CD4-positive, alpha-beta T cell (primary cell): Measurements from ENCODE around the gene WWC2. TPM values are rescaled to one million over a fixed set of nuclear protein-coding genes. Genes with fewer than 3 reads are reported as not detected.
A peak's percentile ranks its signal among the peaks of the same experiment; 100 is the strongest.

Experiments used
- ATAC-seq: fragments of 200-7000 bp; cut with Tn5 transposase; one replicate; pipeline ENCODE4 v1.10.0; 2022; ENCODE audit warnings: mild to moderate bottlenecking; ENCODE audit not compliant: poor library complexity
- CTCF ChIA-PET: fragments of 350-600 bp; sonication (Branson Sonifier 250); formaldehyde crosslinking; loops from one replicate; lab custom pipeline; 2021; ENCODE audit warnings: antibody characterized with exemption, inconsistent platforms; lab: Charles Lee
- POLR2A ChIA-PET: fragments of 350-600 bp; sonication (Branson Sonifier 250); formaldehyde crosslinking; loops from one replicate; lab custom pipeline; 2021; ENCODE audit warnings: antibody characterized with exemption, inconsistent platforms; lab: Charles Lee
- DNase-seq, 14 experiments: peaks; one replicate each; pipeline ENCODE4 v3.0.0-alpha.2; 2013 to 2020; ENCODE audit warnings: mixed read lengths in 2 of 14
- H3K27ac ChIP-seq, 2 donors: one replicate each; pipeline versions ENCODE4 v1.5.1 to v1.7.0; 2013; ENCODE audit warnings: low read length in 2 of 2, low read depth in 1 of 2, mild to moderate bottlenecking in 1 of 2
- H3K27me3 ChIP-seq, 2 experiments: 1 replicate in 1 of 2; 2 replicates in 1 of 2; pipeline versions ENCODE4 v1.6.1 to v1.7.0; 2013; ENCODE audit warnings: low read length in 2 of 2, control low read depth in 1 of 2, mild to moderate bottlenecking in 1 of 2, moderate library complexity in 1 of 2; ENCODE audit not compliant: insufficient read depth in 2 of 2, control insufficient read depth in 1 of 2
- H3K36me3 ChIP-seq: one replicate; pipeline ENCODE4 v1.6.1; 2013; ENCODE audit warnings: low read length, control low read depth; ENCODE audit not compliant: insufficient read depth
- H3K4me1 ChIP-seq: one replicate; pipeline ENCODE4 v1.6.1; 2013; ENCODE audit warnings: low read length, control low read depth; ENCODE audit not compliant: insufficient read depth
- H3K4me3 ChIP-seq: one replicate; pipeline ENCODE4 v1.5.1; 2013; ENCODE audit warnings: mild to moderate bottlenecking, low read length, moderate library complexity
- H3K9me3 ChIP-seq, 2 experiments: 1 replicate in 1 of 2; 2 replicates in 1 of 2; pipeline versions ENCODE4 v1.6.1 to v1.7.0; 2013; ENCODE audit warnings: low read length in 2 of 2, mild to moderate bottlenecking in 2 of 2, control low read depth in 1 of 2, moderate library complexity in 1 of 2; ENCODE audit not compliant: control insufficient read depth in 1 of 2, insufficient read depth in 1 of 2
- H3K27ac Mint-ChIP-seq: one replicate; pipeline ENCODE4 v1.8.0; 2020; ENCODE audit warnings: mixed read lengths
- H3K27me3 Mint-ChIP-seq: one replicate; pipeline ENCODE4 v1.8.0; 2021; ENCODE audit warnings: mixed read lengths
- H3K36me3 Mint-ChIP-seq: one replicate; pipeline ENCODE4 v1.8.0; 2021; ENCODE audit warnings: low read depth, mixed read lengths
- H3K4me1 Mint-ChIP-seq: one replicate; pipeline ENCODE4 v1.8.0; 2021; ENCODE audit warnings: low read depth, mixed read lengths
- H3K4me3 Mint-ChIP-seq: one replicate; pipeline ENCODE4 v1.8.0; 2020; ENCODE audit warnings: mild to moderate bottlenecking, mixed read lengths
- H3K9me3 Mint-ChIP-seq: one replicate; pipeline ENCODE4 v1.8.0; 2020; ENCODE audit warnings: mixed read lengths
- intact Hi-C, 2 experiments: fragments of 100-400 bp; cut with DNase I in 1 of 2; cut with micrococcal nuclease in 1 of 2; formaldehyde crosslinking; loops; one replicate each; pipeline versions ENCODE4 v1.15.1 to v1.9.0; 2023 to 2025; cut with DNase I, micrococcal nuclease
- total RNA-seq, 174 experiments: library from RNA in 2 of 174; stranded (reverse) in 2 of 174; gene quantifications; one replicate each; pipeline ENCODE4 v1.2.3 and lab custom pipeline; 2021 to 2026
- TF ChIP-seq, protein P1 (sequence below): fragments of 200-600 bp; IDR thresholded peaks from one replicate; pipeline ENCODE4 v1.8.0; 2022; ENCODE audit warnings: antibody characterized with exemption, mild to moderate bottlenecking

Gene WWC2
- total RNA-seq, 2 experiments from 2014 or later = 4.1 to 4.9 TPM

GRCh38 chr4:183260491-183261151, 161.6 kb downstream of the WWC2 start:
- intact Hi-C loops = loop anchor here (1.0 to 5.0 kb wide), 2 partner anchors 322 to 783 kb away; no protein-coding TSS in a partner anchor
- H3K27ac Mint-ChIP-seq = no peak overlapping the region
- H3K4me3 Mint-ChIP-seq = no peak overlapping the region
- no peaks in the 10 kb centered on the region for H3K9me3 ChIP-seq
- H3K27ac ChIP-seq = no peak overlapping the region
- TF ChIP-seq, protein P1, sequence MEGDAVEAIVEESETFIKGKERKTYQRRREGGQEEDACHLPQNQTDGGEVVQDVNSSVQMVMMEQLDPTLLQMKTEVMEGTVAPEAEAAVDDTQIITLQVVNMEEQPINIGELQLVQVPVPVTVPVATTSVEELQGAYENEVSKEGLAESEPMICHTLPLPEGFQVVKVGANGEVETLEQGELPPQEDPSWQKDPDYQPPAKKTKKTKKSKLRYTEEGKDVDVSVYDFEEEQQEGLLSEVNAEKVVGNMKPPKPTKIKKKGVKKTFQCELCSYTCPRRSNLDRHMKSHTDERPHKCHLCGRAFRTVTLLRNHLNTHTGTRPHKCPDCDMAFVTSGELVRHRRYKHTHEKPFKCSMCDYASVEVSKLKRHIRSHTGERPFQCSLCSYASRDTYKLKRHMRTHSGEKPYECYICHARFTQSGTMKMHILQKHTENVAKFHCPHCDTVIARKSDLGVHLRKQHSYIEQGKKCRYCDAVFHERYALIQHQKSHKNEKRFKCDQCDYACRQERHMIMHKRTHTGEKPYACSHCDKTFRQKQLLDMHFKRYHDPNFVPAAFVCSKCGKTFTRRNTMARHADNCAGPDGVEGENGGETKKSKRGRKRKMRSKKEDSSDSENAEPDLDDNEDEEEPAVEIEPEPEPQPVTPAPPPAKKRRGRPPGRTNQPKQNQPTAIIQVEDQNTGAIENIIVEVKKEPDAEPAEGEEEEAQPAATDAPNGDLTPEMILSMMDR = no peak
- peaks cover 6% of the 10 kb centered on the region for H3K4me1 ChIP-seq
- no peaks in the 10 kb centered on the region for H3K27me3 ChIP-seq
- peaks cover 5% of the 10 kb centered on the region for H3K27me3 Mint-ChIP-seq
- peaks cover 8% of the 10 kb centered on the region for H3K4me1 Mint-ChIP-seq
- ATAC-seq = no peak
- no peak for DNase-seq
- no peaks in the 10 kb centered on the region for H3K36me3 ChIP-seq
- no peaks in the 10 kb centered on the region for H3K36me3 Mint-ChIP-seq
- ChIA-PET CTCF (interaction anchor here (0.6 to 3.0 kb wide), 3 partner anchors 157 to 187 kb away, joined by 3 to 24 read pairs (median 3); no protein-coding TSS in a partner anchor), POLR2A (no interaction called here)
- H3K4me3 ChIP-seq = no peak overlapping the region
- H3K9me3 Mint-ChIP-seq = no peaks in the 10 kb centered on the region

DNA sequence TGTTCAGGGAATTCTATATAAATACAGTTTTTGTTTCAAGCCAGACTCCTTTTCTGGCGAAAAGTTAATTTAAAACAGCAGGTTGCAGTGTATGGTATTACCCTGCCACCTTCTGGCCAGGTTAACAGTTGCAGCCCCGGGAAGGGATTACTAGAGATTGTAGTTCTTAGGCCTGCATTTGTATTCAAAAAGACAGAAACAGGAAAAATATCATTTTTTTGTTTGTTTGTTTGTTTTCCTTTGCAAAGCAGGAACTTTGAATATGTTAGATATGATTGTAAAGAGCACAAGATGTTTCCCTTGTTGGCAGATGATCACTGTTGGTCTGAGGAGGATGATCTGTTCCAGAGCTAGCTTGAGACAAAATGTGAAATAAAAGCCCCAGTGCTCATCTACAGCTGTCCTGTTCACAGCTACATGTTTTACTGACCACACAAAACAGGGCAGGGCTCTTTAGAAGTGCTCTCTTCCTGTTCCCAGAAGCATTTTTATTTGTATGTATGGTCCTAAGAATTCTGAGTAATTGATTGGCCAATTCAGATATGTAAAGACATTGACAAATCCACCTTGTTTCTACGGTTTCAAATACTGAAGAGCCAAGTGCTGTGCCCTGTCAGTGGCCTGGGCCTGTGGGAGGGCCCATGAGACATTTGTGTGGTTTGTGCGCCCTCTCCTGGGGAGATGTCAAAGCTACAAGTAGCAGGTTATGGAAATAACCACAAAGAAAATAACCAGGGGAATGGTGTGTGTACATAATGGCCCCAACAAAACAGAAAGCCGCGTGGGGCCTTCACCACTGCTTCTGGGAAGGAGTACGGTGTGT, 163.1 kb downstream of the WWC2 start:
- H3K4me3 ChIP-seq = no peak overlapping the region
- Mint-ChIP-seq H3K27me3 (peaks cover 5% of the 10 kb centered on the region), H3K36me3 (no peaks in the 10 kb centered on the region), H3K27ac (peak overlapping the region; percentile 60), H3K4me3 (no peak overlapping the region), H3K9me3 (no peaks in the 10 kb centered on the region), H3K4me1 (peaks cover 8% of the 10 kb centered on the region)
- no peaks in the 10 kb centered on the region for H3K27me3 ChIP-seq
- TF ChIP-seq, protein P1 = peak; percentile 87
- no peak overlapping the region for H3K27ac ChIP-seq
- intact Hi-C loops = loop anchor here (1.0 to 5.0 kb wide), 3 partner anchors 189 to 785 kb away; no protein-coding TSS in a partner anchor
- ChIA-PET POLR2A (interaction anchor here (0.9 to 1.2 kb wide), 2 partner anchors 164 to 324 kb away, joined by 3 read pairs; no protein-coding TSS in a partner anchor), CTCF (interaction anchor here (1.0 to 3.0 kb wide), 7 partner anchors 9 to 785 kb away, joined by 3 to 24 read pairs (median 5); no protein-coding TSS in a partner anchor)
- peaks cover 6% of the 10 kb centered on the region for H3K4me1 ChIP-seq
- ATAC-seq = peak; percentile 92
- DNase-seq = peak; percentile 49 to 82 (median 65)
- H3K9me3 ChIP-seq = no peaks in the 10 kb centered on the region
- H3K36me3 ChIP-seq = no peaks in the 10 kb centered on the region

DNA sequence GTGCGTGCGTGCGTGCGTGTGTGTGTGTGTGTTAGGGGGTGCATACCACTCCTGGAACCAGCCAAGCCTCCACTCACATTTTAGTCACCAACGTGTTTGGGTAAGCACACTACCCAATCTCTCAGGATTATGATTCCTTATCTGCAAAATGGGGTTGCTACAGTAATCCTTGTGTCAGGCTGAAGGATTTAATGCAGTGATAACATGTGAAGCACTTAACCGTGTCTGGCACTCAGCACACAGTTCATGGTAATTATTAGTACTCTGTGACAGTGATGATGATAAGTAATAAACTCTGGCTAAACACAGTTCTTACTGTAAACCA, 163.7 kb downstream of the WWC2 start:
- H3K36me3 ChIP-seq = no peaks in the 10 kb centered on the region
- Mint-ChIP-seq H3K9me3 (no peaks in the 10 kb centered on the region), H3K27me3 (peaks cover under 1% of the 10 kb centered on the region), H3K4me3 (no peak overlapping the region), H3K4me1 (peaks cover 8% of the 10 kb centered on the region), H3K27ac (no peak overlapping the region), H3K36me3 (no peaks in the 10 kb centered on the region)
- TF ChIP-seq, protein P1 = no peak
- ATAC-seq (no peak), DNase-seq (no peak)
- no peaks in the 10 kb centered on the region for H3K27me3 ChIP-seq
- no peaks in the 10 kb centered on the region for H3K9me3 ChIP-seq
- ChIA-PET POLR2A (interaction anchor here (1.2 kb wide), 1 partner anchor 164 kb away, joined by 3 read pairs; no protein-coding TSS in a partner anchor), CTCF (interaction anchor here (1.0 to 3.0 kb wide), 6 partner anchors 9 to 785 kb away, joined by 3 to 24 read pairs (median 4); no protein-coding TSS in a partner anchor)
- H3K4me3 ChIP-seq = no peak overlapping the region
- intact Hi-C loops = loop anchor here (1.0 to 5.0 kb wide), 3 partner anchors 189 to 785 kb away; no protein-coding TSS in a partner anchor
- H3K27ac ChIP-seq = no peak overlapping the region
- H3K4me1 ChIP-seq = peaks cover 6% of the 10 kb centered on the region
